Aorta (tissue), 5 donors: ENCODE results near the gene FNDC3B. TPM values are rescaled to one million over a fixed set of nuclear protein-coding genes. Genes with fewer than 3 reads are reported as not detected.
A peak's percentile ranks its signal among the peaks of the same experiment; 100 is the strongest.

Source experiments
- ATAC-seq: fragments of 200-7000 bp; cut with Tn5 transposase; one replicate; pipeline ENCODE4 v1.9.1; 2022; ENCODE audit warnings: moderate library complexity; ENCODE audit not compliant: low FRiP score
- DNase-seq, 2 donors: peaks; one replicate each; pipeline ENCODE4 v3.0.0-alpha.2; 2020
- H3K27ac ChIP-seq, 2 donors: one replicate each; pipeline ENCODE4 v1.5.1; 2013; ENCODE audit warnings: low read length in 2 of 2, mild to moderate bottlenecking in 2 of 2, moderate library complexity in 2 of 2, control low read depth in 1 of 2, inconsistent platforms in 1 of 2, low read depth in 1 of 2
- H3K27me3 ChIP-seq, 2 donors: one replicate each; pipeline ENCODE4 v1.6.1; 2013; ENCODE audit warnings: control low read depth in 1 of 2, low read length in 1 of 2, mild to moderate bottlenecking in 1 of 2, moderate library complexity in 1 of 2; ENCODE audit not compliant: insufficient read depth in 2 of 2, control insufficient read depth in 1 of 2
- H3K36me3 ChIP-seq, 2 donors: one replicate each; pipeline ENCODE4 v1.6.1; 2013; ENCODE audit warnings: control low read depth in 1 of 2, low read length in 1 of 2, mild to moderate bottlenecking in 1 of 2; ENCODE audit not compliant: insufficient read depth in 2 of 2, control insufficient read depth in 1 of 2
- H3K4me1 ChIP-seq, 2 donors: one replicate each; pipeline ENCODE4 v1.6.1; 2013; ENCODE audit warnings: low read length in 2 of 2, control low read depth in 1 of 2, mild to moderate bottlenecking in 1 of 2, moderate library complexity in 1 of 2; ENCODE audit not compliant: insufficient read depth in 2 of 2, control insufficient read depth in 1 of 2
- H3K4me3 ChIP-seq, 2 donors: one replicate each; pipeline ENCODE4 v1.5.1; 2013; ENCODE audit warnings: low read length in 2 of 2, control low read depth in 1 of 2, mild to moderate bottlenecking in 1 of 2
- H3K9me3 ChIP-seq: one replicate; pipeline ENCODE4 v1.6.1; 2013; ENCODE audit warnings: mild to moderate bottlenecking, low read length; ENCODE audit not compliant: control insufficient read depth
- WGBS, 2 donors: extraction: QIAGEN DNeasy Blood & Tissue Kit; methylation state at CpG; one replicate each; pipeline ENCODE4 v1.1.7; 2013; 5-methylcytosine and 5-hydroxymethylcytosine counted together
- intact Hi-C, 2 donors: fragments of 100-400 bp; cut with DNase I; formaldehyde crosslinking; loops; one replicate each; pipeline versions ENCODE4 v1.14.2 to v1.15.0; 2022
- polyA plus RNA-seq, 2 donors: library from polyadenylated mRNA; stranded (reverse); fragments of 200-250 nt; gene quantifications; one replicate each; pipeline ENCODE4 v1.2.3, GENCODE V29; 2013
- total RNA-seq, 2 donors: library from RNA; stranded (reverse); fragmentation: NEBNext Ultra II Directional; extraction: Animal tissue kit (Norgen Biotek cat#: 25700); gene quantifications; one replicate each; pipeline ENCODE4 v1.2.1, GENCODE V29; 2021
- donor health status: healthy with polysubstance abuse.
- donor health status: Bipolar disorder and iron deficiency.
- donor health status: DM: no; HTN: no; CAD: no.
- donor health status: DM: no; HTN: no; CAD: no.
- donor health status: DM: yes; HTN: yes; CAD: no.

Gene FNDC3B
- total and polyA plus RNA-seq, 4 donors = 12.5 to 239 (median 120) TPM

DNA sequence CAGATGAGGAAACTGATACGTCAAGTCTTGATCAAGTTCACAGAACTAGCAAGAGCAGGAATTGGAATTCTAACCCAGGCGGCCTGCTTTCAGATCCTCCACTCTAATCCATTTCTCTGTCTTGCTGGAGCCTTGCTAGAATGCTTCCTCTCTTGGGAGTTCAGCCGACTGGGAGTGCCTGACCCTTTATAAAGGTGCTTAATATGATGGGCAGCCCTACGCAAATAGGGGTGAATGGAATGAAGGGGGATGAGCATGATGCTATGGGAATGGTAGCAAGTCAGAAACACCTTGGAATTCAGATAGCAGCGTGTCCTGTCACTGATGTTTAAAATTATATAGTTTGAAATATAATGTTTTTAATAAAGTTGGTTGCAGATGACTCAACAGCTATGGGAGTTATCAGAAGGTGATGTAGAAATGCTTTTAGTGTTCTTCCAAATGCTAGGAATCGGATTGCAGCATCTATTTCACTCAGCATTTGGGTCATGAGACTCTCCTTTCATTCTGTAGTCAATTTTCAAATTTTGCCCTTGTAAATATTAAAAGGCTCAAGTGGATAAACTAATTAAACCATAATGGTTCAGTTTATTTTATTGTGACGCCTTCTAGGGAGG is 150.7 kb downstream of the FNDC3B start:
- WGBS, 2 donors = 80 to 82% methylated on average over 7 of the region's 7 CpGs
- no peak overlapping the region for H3K27ac ChIP-seq

DNA sequence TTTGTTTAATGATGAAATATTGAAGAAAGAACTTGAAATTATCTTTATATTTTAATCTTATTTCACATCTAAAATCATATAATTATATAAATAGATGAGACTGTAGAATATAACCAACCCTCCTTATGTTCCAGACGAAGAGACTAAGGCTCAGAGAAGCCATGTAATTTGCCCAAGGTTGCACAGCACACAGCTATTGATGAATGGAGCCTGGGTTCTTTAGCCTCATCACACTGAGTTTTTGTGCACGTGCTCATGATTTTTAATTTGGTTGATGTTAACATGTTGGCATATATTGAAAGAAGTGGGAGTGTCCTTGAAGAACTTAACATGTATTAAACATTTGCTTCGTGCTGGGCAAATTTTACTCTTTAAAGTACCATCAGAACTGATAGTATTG is 151.6 kb downstream of the FNDC3B start:
- DNase-seq (no peak), ATAC-seq (no peak)
- peaks cover 0 to 6% of the 10 kb centered on the region in 2 donors for H3K4me1 ChIP-seq
- 92 to 93% methylated on average over 3 of the region's 3 CpGs for WGBS, 2 donors
- H3K9me3 ChIP-seq = no peaks in the 10 kb centered on the region
- no peak overlapping the region for H3K27ac ChIP-seq
- H3K36me3 ChIP-seq = no peaks in the 10 kb centered on the region
- intact Hi-C loops = loop anchor here in 1 of 2 donors (10.0 kb wide), 1 partner anchor 146 kb away; no protein-coding TSS in a partner anchor
- H3K4me3 ChIP-seq = no peak overlapping the region
- H3K27me3 ChIP-seq = no peaks in the 10 kb centered on the region

More for the DNA sequence above, 150.7 kb downstream of the FNDC3B start:
- Histone ChIP-seq H3K36me3 (no peaks in the 10 kb centered on the region), H3K9me3 (no peaks in the 10 kb centered on the region), H3K4me1 (peaks cover 0 to 3% of the 10 kb centered on the region in 2 donors), H3K27me3 (no peaks in the 10 kb centered on the region), H3K4me3 (no peak overlapping the region)
- ATAC-seq (no peak), DNase-seq (no peak)
- intact Hi-C loops = loop anchor here in 1 of 2 donors (10.0 kb wide), 1 partner anchor 145 kb away; no protein-coding TSS in a partner anchor

DNA sequence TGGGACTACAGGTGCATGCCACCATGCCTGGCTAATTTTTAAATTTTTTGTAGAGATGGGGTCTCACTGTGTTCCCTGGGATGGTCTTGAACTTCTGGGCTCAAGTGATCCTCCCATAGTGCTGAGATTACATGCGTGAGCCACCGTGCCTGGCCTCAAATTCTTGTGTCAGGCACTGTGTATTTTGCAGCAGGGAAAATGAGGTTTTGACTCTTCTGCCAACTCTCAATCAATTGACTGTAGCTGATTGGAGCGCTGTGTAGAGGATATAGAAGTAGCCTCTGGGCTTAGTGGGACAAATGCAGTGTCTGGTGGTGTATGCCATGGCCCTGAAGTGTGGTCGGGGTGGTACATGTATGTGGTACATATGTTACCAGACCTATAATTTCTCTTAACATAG is 152.3 kb downstream of the FNDC3B start:
- no peaks in the 10 kb centered on the region for H3K36me3 ChIP-seq

DNA sequence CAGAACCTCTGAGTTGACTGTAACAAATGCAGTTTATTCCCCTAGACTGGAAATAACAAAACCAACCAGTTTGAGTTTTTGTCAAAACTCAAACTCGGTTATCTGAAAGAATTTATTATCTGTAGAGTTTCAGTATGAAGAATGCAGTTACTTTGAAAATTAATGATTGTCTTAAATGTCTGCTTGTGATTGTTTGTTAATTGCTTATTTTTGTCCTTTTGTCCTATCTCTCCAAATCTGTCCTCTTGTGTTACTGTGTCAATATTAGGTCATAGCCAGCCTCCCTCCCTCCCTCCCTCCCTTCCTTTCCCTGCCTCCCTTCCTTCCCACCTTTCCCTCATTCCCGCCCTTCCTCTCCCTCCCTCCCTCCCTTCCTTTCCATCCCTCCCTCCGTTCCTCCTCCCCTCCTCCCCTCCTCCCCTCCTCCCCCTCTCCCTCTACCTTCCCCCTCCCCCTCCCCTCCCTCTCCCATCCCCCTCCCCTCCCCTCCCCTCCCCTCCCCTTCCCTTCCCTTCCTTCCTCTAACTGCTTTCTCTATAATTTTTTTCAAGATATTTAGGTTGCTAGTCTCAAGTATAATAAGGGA is 153.5 kb downstream of the FNDC3B start:
- no peak for ATAC-seq

More for the DNA sequence above, 152.3 kb downstream of the FNDC3B start:
- intact Hi-C loops = loop anchor here in 1 of 2 donors (10.0 kb wide), 1 partner anchor 147 kb away; no protein-coding TSS in a partner anchor
- DNase-seq = no peak
- H3K27ac ChIP-seq = no peak overlapping the region
- no peaks in the 10 kb centered on the region for H3K9me3 ChIP-seq
- ATAC-seq = no peak
- peaks cover 0 to 6% of the 10 kb centered on the region in 2 donors for H3K4me1 ChIP-seq
- no peak overlapping the region for H3K4me3 ChIP-seq
- 87 to 92% methylated on average over 4 of the region's 4 CpGs for WGBS, 2 donors
- H3K27me3 ChIP-seq = no peaks in the 10 kb centered on the region

DNA sequence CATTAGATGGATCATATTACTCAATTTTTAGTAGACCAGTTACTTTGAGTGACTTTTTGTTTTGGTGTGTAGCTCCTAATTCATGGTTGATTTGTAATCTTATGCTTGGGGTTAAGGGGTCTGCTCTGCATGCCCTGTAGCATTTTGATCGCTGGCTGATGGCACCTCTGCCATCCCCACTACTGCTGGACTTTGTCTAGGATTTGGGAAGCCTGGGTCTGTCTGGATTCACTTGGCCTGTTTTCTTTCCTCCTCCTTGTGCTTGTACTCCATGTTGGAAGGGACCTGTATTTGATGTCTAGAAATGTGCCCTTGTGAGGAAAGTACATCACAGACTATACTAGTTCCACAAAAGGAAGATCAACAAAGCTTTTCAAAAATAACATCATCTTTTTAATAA is 154.1 kb downstream of the FNDC3B start:
- H3K4me1 ChIP-seq = peaks cover 0 to 6% of the 10 kb centered on the region in 2 donors
- H3K9me3 ChIP-seq = no peaks in the 10 kb centered on the region
- intact Hi-C loops = loop anchor here in 1 of 2 donors (10.0 kb wide), 1 partner anchor 149 kb away; no protein-coding TSS in a partner anchor
- no peaks in the 10 kb centered on the region for H3K27me3 ChIP-seq
- ATAC-seq (no peak), DNase-seq (no peak)
- H3K36me3 ChIP-seq = no peaks in the 10 kb centered on the region
- WGBS, 2 donors = 97 to 100% methylated on average over 1 of the region's 1 CpG
- no peak overlapping the region for H3K27ac ChIP-seq
- no peak overlapping the region for H3K4me3 ChIP-seq

More for the DNA sequence above, 153.5 kb downstream of the FNDC3B start:
- WGBS, 2 donors = 55 to 69% methylated on average over 2 to 3 of the region's 3 CpGs
- Histone ChIP-seq H3K27ac (no peak overlapping the region), H3K27me3 (no peaks in the 10 kb centered on the region), H3K36me3 (no peaks in the 10 kb centered on the region), H3K9me3 (no peaks in the 10 kb centered on the region), H3K4me1 (peaks cover 0 to 6% of the 10 kb centered on the region in 2 donors), H3K4me3 (no peak overlapping the region)
- intact Hi-C loops = loop anchor here in 1 of 2 donors (10.0 kb wide), 1 partner anchor 148 kb away; no protein-coding TSS in a partner anchor
- no peak for DNase-seq

DNA sequence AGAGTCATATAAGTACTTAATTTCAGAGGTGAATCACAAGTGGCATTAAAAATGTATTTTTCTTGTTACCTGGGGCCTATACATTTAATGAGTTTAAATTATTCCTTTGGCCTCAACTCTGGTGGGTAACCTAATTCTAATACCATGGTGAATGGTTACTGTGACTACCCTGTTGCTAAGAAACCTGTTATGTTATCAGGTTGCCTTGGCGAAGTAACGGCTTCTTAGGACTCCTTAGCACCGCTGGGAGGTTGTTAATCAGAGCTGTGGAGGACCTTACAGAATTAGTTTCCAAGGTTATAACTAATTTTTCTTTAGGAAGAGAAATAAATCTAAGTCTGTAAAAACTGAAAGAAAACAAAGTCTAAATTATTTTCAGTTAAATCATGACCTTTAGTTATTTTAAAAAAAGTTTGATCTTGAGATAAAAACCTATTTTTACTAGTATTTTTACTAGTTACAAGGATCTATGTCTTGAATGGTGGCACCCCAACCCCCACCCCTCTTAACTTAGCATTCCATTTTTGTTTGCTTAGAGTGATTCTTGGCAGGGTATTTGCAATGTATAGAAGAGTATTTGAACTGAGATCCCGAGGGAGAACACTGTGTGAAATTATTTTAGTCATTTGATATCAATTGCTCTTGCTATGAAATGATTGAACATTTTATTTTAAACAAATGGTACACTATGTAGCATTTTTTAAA is 155.5 kb downstream of the FNDC3B start:
- 13 to 23% methylated on average over 4 of the region's 4 CpGs for WGBS, 2 donors
- Histone ChIP-seq H3K27ac (no peak overlapping the region), H3K4me3 (no peak overlapping the region), H3K4me1 (peaks cover 0 to 6% of the 10 kb centered on the region in 2 donors), H3K36me3 (no peaks in the 10 kb centered on the region), H3K27me3 (no peaks in the 10 kb centered on the region), H3K9me3 (no peaks in the 10 kb centered on the region)
- DNase-seq = no peak
- intact Hi-C loops = loop anchor here in 1 of 2 donors (10.0 kb wide), 1 partner anchor 150 kb away; no protein-coding TSS in a partner anchor
- no peak for ATAC-seq

DNA sequence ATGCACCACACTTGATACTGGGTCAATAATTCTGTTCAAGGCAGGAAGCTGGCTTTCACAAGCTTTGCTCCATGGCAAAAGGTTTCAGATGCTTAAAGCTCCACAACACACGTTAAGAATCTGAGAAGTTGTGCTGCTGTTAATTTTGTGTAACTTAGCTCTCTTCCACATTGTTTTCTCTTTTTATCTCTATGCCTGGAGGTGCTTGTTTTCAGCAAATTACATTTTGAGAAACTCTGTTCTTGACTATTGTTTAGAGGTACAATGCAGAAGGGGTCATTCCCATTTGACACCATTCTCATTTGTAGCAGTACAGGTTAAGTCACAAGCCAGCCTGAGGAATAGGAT is 156.0 kb downstream of the FNDC3B start:
- peaks cover 0 to 6% of the 10 kb centered on the region in 2 donors for H3K4me1 ChIP-seq
- no peaks in the 10 kb centered on the region for H3K27me3 ChIP-seq
- H3K27ac ChIP-seq = peak overlapping the region in 1 of 2 donors; percentile 19
- no peaks in the 10 kb centered on the region for H3K9me3 ChIP-seq
- no peak overlapping the region for H3K4me3 ChIP-seq
- DNase-seq = no peak
- no peak for ATAC-seq
- 3 to 14% methylated on average over 1 of the region's 1 CpG for WGBS, 2 donors
- intact Hi-C loops = loop anchor here in 1 of 2 donors (10.0 kb wide), 1 partner anchor 151 kb away; no protein-coding TSS in a partner anchor
- no peaks in the 10 kb centered on the region for H3K36me3 ChIP-seq

DNA sequence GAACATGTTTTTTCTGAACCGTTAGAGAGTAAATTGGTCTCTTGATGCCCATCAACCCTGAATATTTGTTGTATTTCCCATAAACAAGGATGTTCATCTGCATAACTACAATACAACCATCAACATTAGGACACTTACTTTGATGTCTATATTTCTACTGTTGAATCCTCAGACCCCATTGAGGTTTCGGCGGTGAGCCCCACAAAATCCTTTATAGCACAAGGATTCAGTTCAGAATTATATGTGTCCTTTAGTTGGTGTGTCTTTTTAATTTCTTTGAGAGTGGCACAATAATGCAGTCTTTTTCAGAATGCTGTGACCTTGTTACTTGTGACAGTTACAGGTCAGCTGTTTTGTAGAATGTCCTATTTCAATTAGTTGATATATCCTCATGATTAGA is 158.0 kb downstream of the FNDC3B start:
- intact Hi-C loops = loop anchor here in 1 of 2 donors (10.0 kb wide), 1 partner anchor 153 kb away; no protein-coding TSS in a partner anchor
- no peaks in the 10 kb centered on the region for H3K9me3 ChIP-seq
- H3K4me3 ChIP-seq = no peak overlapping the region
- 87 to 88% methylated on average over 3 of the region's 3 CpGs for WGBS, 2 donors
- H3K27me3 ChIP-seq = no peaks in the 10 kb centered on the region
- H3K36me3 ChIP-seq = no peaks in the 10 kb centered on the region
- no peak overlapping the region for H3K27ac ChIP-seq
- H3K4me1 ChIP-seq = peaks cover 4 to 9% of the 10 kb centered on the region in 2 donors
- no peak for ATAC-seq
- no peak for DNase-seq
